SKM-1 treated with dmso at 0.1 percent for 144 hours (cell line): ENCODE data around the gene KRI1.
"Not testable (repeated sequence)": the region's sequence is repeated elsewhere in the genome, so short reads cannot be mapped to it uniquely, and the experiment has no call there.

Experiments
- DNase-seq: peaks from one replicate; lab custom pipeline; 2025; ENCODE audit not compliant: unreplicated experiment; lab: John Stamatoyannopoulos, UW

KRI1 gene

GRCh38 chr19:10575011-10575716 lies 9.4 kb upstream of the KRI1 start:
- no peak for DNase-seq

DNA sequence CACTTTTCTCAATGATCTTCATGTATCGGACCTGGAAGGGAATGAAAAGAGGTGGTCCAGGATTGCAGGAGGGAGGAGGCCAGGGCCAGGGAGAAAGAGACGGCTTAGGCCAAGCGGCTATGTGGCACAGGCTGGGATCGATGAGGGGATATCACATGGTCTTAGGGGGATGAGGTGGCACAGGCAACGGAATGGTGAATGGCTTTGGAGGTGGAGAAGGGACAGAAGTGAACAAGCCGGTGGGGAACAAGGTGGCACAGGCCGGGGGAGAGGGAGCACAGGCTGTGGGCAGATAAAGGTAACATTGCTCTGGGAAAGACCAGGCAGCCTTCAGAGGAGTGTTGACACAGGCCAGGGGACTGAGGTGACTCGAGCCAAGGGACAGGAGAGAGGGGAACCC lies 8.7 kb upstream of the KRI1 start:
- DNase-seq = no peak

DNA sequence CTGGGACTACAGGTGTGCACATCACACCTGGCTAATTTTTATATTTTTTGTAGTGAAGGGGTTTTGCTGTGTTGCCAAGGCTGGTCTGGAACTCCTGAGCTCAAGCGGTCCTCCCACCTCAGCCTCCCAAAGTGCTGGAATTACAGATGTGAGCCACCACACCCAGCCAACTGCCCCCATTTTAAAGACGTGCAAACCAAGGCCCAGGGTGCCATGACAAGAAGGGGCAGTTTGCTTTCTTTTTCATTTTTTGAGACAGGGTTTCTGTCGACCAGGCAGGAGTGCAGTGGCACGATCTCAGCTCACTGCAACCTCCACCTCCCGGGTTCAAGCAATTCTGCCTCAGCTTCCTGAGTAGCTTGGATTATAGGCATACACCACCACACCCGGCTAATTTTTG lies 8.0 kb upstream of the KRI1 start:
- not testable (repeated sequence) for DNase-seq

- DNase-seq = peak; percentile 97
Measured at GRCh38 chr19:10568826-10569651, 3.2 kb upstream of the KRI1 start, which contains the start of gene CDKN2D. Gene CDKN2D (minus strand): TSS chr19:10568979. CDS start chr19:10568653, 326 bp downstream.

GRCh38 chr19:10568062-10568825 lies 2.4 kb upstream of the KRI1 start:
- no peak for DNase-seq

GRCh38 chr19:10567656-10568055 lies 1.8 kb upstream of the KRI1 start:
- DNase-seq = no peak

DNA sequence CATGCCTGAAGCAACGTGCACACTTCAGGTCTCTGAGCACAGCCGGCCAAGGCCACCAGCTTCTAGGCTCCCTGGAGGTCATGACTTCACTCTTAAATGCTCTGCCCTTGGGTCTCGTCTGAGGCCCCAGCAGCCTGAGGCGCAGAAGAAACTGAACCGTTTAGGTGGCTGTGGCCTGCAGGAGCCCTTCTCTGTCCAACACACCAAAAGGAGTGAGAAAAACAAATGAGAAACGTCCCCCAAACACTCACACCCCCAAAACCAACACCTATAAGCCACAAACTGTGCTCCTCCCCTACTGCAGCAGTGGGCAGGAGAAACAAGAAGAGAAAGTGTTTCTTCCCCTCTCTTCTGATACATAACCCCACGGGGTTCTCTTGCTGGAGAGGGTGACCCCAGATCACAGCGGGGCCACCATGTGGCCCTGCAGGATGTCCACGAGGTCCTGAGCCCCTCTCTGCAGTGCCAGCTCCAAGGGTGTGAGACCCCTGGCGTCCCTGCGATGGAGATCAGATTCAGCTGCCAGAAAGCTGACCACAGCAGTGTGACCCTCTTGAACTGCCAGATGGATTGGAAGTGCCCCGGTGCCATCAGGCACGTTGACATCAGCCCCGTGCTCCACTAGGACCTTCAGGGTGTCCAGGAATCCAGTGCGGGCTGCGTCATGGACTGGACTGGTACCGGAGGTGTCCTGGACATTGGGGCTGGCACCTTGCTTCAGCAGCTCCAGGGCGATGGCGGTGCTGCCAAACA lies 1.0 kb upstream of the KRI1 start:
- DNase-seq = peak; percentile 37

GRCh38 chr19:10566408-10566657 lies 523 bp upstream of the KRI1 start:
- DNase-seq = no peak

DNA sequence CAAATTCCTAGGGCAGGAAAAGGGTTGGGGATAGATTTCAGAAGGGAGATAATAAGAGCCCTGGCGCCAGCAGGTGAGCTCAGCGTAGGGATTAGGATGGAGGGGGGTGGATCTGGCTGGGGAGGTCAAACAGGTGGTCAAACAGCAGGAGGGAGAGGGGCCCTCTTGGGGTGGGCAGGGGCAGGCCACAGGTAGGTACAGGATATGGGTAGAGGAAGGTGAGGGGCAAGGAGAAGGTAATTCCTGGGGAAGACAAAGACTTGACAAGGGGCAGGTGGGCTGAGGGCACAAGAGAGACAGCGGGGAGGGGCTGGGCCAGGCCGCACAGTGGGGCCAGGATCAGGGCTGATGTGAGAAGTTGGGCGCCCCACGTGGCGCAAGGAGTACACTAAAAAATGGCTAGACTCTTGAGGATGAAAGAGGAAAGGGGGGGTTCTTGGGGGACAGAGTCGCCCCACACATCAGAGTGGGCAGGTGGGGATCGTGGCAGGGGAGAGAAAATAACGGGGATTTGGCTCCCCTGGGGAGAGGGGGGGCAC lies 713 bp downstream of the KRI1 start:
- DNase-seq = peak; percentile 41

- DNase-seq = no peak
Measured at GRCh38 chr19:10562609-10563008, 3.2 kb downstream of the KRI1 start.

DNA sequence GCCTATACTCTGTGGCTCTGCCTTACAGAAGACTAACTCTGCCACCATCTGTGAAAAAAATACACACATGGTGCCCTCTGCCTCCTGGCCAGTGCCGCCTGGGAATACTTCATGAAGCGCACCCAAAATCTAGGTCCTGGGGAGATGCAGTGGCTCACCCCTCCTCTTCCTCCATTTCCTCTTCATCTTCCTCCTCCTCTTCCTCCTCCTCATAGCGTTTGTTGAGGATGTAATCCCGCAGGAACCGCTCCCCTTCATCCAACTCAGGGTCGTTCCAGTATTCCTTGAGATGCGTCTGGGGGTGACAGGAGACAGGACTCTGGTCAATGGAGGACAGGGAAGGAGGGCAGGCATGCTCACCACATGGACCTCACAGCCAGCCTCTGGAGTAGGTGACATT lies 5.7 kb downstream of the KRI1 start:
- DNase-seq = no peak

GRCh38 chr19:10557603-10558197 lies 8.1 kb downstream of the KRI1 start:
- DNase-seq = no peak

- DNase-seq = no peak
Measured at GRCh38 chr19:10555610-10555973, 10.2 kb downstream of the KRI1 start.

GRCh38 chr19:10554760-10555609 lies 10.8 kb downstream of the KRI1 start:
- no peak for DNase-seq

- DNase-seq = no peak
Measured at GRCh38 chr19:10553943-10554381, 11.8 kb downstream of the KRI1 start.

DNA sequence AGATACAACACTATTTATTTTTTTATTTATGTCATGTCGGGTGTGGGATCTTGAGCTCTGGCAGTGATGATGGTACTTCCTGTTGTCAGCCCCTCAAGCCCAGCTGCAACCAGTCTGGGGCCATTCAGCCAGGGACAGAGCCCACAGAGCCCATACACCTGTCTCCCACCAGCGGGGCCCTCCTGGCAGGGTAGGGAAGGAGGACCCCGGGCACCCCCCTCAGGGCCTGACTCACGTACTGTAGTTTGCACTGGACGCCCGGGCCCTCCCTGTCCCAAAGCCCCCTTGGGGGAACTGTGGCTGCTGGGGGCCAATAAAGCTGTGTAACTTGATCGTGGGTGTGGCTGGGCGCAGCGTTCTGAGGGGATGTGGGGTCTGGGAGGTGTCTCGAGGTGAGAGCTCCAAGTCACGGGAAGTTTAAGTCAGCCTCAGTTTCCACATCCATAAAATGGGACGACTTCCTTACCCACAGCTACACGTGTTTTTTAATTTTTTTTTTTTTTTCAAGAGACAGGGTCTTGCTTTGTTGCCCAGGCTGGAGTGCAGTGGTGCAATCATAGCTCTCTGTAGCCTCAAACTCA lies 12.6 kb downstream of the KRI1 start:
- DNase-seq = no peak

DNA sequence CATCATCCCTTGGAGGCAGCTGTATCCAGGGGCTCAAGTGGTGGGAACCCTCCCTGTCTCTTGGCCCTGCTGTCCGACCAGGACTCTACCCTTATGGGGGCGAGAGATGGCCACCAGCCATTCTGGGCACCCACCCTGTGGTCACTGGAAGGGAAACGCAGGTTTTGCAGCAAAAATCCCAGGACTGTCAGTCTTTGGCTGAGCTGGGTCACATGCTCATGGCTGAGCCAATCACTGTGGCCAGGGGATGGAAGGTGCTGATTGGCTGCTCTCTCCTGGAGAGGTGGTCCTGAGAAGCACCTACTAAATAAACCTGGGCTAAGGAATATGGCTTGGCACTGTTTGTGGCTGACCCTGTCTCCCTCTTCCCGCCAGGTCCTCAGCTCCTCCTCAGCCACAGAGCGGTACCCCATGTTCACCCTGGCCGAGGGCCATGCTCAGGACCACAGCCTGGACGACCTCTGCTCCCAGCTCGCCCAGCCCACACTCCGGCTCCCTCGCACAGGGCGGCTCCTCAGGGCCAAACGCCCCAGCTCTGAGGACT lies 13.2 kb downstream of the KRI1 start:
- no peak for DNase-seq

DNA sequence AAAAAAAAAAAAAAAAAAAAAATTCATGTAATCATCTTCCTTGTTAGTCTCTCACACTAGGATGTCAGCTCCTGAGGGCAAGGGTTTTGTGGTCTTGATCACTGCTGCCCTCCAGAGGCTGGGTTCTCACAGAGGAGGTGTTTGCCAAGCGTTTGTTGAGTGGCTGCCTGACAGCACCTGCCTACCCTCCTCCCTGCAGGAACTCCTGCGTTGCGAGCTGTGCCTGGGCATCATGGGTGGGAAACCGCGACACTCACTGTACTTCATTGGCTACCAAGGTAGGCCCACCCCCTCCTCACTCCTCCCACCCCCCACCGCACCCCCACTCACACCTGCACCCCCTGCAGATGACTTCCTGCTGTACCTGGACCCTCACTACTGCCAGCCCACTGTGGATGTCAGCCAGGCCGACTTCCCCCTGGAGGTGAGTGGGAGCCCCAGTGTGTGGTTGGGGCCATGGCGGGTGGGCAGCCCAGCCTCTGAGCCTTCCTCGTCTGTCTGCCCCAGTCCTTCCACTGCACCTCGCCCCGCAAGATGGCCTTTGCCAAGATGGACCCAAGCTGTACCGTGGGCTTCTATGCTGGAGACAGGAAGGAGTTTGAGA lies 14.0 kb downstream of the KRI1 start:
- peak; percentile 27 for DNase-seq

DNA sequence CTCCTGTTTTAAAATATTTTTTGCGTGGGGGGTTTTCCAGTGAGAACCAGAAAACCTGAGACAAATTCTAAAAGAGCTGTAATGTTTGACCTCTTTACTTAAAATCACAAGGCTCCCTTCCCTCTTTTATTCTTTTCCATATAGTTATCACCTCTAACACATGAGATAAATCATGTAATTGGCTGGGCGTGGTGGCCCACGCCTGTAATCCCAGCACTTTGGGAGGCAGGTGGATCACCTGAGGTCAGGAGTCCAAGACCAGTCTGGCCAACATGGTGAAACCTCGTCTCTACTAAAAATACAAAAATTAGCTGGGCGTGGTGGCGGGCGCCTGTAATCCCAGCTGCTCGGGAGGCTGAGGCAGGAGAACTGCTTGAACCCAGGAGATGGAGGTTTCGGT lies 14.8 kb downstream of the KRI1 start:
- not testable (repeated sequence) for DNase-seq
